Fibroblast of villous mesenchyme (primary cell): Measurements from ENCODE around the gene BEND2. TPM values are rescaled to one million over a fixed set of nuclear protein-coding genes. Genes with fewer than 3 reads are reported as not detected.

Experiments
- DNase-seq: peaks from one replicate; pipeline ENCODE4 v3.0.0-alpha.2; 2010; ENCODE audit warnings: low read depth
- H3K4me3 ChIP-seq: 2 replicates; pipeline ENCODE4 v1.5.1; 2011; ENCODE audit warnings: low read depth, mild to moderate bottlenecking, low read length
- total RNA-seq: library from RNA; depleted of rRNA; stranded (reverse); fragments of >200 nt; gene quantifications from 2 replicates; pipeline ENCODE4 v1.2.3, GENCODE V29; 2012
- TF ChIP-seq, protein P1 (sequence below): IDR thresholded peaks from 2 replicates; pipeline ENCODE4 v1.5.1; 2012; ENCODE audit warnings: low read depth, mild to moderate bottlenecking, low read length; ENCODE audit not compliant: insufficient read depth

BEND2 gene
- total RNA-seq, 1 donor = not detected

DNA sequence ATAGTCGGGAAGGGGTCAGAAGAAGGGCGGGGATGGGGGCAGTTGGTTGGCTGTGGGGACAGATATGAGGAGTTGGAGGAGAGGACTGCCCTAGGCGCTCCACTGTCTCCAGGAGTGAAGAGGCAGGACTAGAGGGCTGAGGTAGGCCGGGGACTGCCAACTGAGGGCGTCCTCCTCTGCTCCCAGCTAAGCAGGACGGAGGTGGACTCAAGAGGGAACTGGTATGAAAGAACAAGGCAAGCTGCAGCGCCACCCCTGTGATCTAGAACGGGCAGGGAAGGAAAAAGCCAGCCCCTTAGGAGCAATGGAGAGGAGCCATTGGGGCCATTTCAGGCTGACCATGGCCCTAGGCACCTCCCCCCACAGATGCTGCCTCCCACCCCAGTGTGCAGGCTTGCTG is 14.0 kb downstream of the BEND2 start:
- DNase-seq = no peak
- TF ChIP-seq, protein P1, sequence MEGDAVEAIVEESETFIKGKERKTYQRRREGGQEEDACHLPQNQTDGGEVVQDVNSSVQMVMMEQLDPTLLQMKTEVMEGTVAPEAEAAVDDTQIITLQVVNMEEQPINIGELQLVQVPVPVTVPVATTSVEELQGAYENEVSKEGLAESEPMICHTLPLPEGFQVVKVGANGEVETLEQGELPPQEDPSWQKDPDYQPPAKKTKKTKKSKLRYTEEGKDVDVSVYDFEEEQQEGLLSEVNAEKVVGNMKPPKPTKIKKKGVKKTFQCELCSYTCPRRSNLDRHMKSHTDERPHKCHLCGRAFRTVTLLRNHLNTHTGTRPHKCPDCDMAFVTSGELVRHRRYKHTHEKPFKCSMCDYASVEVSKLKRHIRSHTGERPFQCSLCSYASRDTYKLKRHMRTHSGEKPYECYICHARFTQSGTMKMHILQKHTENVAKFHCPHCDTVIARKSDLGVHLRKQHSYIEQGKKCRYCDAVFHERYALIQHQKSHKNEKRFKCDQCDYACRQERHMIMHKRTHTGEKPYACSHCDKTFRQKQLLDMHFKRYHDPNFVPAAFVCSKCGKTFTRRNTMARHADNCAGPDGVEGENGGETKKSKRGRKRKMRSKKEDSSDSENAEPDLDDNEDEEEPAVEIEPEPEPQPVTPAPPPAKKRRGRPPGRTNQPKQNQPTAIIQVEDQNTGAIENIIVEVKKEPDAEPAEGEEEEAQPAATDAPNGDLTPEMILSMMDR = no peak

DNA sequence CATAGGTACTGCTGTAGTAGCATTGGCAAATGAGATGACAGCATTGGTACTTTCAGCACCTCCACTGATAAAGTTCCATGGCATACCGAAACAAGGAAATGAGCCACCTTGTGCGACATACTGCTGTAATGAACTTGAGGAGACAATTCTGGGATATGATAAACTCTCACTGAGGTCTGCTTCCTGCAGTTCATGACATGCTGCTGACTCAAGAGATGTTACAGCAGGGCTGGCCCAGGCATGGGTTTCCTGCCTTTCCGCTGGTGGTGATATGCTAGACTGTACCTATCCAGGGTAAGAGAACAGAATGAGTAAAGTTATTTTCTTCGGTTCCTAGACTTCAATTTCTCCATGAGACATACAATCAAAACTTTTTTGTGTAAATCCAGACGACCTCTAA is 17.1 kb downstream of the BEND2 start:
- no peak for DNase-seq
- TF ChIP-seq, protein P1 = no peak

More for the DNA sequence above, 14.0 kb downstream of the BEND2 start:
- H3K4me3 ChIP-seq = no peak overlapping the region

DNA sequence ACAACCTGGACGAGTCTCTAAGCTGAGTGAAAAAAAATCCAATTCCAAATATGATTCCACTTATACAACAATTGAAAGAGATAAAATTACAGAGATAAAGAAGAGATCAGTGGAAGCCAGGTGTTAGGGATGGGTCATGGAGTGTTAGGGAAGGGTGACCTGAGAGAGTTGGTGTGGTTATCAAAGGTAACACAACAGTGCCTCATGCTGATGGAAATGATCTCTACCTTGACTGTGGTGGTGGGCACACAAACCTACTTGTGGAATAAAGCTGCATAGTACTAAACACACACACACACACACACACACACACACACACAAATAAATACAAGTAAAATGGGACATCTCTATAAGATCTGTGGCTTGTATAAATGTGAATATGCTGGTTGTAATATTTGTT is 26.0 kb downstream of the BEND2 start:
- DNase-seq = no peak
- TF ChIP-seq, protein P1 = no peak
- no peak overlapping the region for H3K4me3 ChIP-seq

More for the DNA sequence above, 17.1 kb downstream of the BEND2 start:
- no peak overlapping the region for H3K4me3 ChIP-seq

DNA sequence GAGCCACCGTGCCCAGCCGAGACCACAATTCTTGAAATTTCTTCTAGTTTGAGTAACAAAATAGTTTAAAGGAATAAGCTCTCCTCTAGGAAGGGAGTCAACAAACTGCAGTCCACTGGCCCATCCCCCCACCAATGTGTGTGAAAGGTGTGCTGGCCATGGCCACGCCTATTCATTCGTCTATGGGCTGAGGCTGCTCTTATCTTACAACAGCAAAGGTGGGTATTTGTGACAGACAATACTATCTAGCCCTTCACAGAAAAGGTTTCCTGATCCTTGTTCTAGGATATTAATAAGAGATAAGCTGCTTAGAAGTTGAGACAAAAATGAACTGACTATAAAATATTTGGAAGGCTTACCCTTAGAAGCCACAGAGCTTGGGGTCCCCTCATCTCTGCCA is 41.2 kb downstream of the BEND2 start:
- TF ChIP-seq, protein P1 = no peak
- H3K4me3 ChIP-seq = no peak overlapping the region
- no peak for DNase-seq

DNA sequence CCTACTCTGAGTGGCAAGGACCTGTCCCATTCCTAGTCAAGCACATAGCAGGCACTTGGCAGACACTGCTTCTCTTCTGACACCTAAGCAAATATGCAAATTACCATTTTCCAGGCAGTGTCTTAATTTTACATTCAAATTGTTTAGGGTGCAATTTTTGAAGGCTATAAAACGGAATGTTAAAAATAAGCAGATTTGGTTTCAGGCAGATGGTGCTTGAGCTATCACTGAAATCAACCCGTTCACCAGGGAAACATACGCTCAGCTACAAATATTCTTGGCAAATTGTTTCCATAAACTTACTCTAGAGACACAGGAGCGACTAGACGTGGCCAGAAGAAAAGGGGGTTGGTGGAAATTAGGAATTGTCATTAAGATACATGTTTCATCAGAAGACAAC is 45.7 kb downstream of the BEND2 start:
- H3K4me3 ChIP-seq = no peak overlapping the region
- no peak for DNase-seq
- TF ChIP-seq, protein P1 = no peak

DNA sequence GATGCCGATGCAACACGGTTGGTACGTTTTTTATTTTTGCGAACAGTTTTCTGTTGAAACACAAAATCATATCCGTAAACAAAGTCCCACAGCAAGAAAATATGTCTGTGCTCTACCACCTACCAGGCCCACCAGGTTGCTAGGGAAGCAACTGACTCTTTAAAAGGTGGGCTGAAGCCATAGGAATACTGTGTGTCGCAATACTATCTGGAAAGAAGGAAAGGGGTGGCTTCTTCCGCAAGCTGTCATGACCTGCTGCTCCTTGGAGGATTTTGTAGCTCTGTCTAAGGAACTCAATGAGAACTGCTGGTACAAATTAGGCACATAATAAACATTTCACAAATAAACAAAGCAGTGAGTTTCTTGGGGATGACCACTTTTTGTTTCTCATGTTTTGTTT is 46.5 kb downstream of the BEND2 start:
- no peak overlapping the region for H3K4me3 ChIP-seq

More for the DNA sequence above, 46.5 kb downstream of the BEND2 start:
- DNase-seq = no peak
- TF ChIP-seq, protein P1 = no peak
